Left cardiac atrium (tissue), 4 donors: Measurements from ENCODE around the gene RAD54L2. TPM values are rescaled to one million over a fixed set of nuclear protein-coding genes. Genes with fewer than 3 reads are reported as not detected.
"Not testable (repeated sequence)": the region's sequence is repeated elsewhere in the genome, so short reads cannot be mapped to it uniquely, and the experiment has no call there.

ENCODE experiments used
- ATAC-seq, 2 donors: fragments of 200-7000 bp; cut with Tn5 transposase; one replicate each; pipeline ENCODE4 v1.9.1; 2020; ENCODE audit warnings: mild to moderate bottlenecking in 2 of 2, moderate library complexity in 2 of 2
- DNase-seq: peaks from one replicate; pipeline ENCODE4 v3.0.0-alpha.2; 2020
- intact Hi-C, 2 donors: fragments of 100-400 bp; cut with DNase I; formaldehyde crosslinking; loops; one replicate each; pipeline versions ENCODE4 v1.14.1 to v1.15.1; 2022 to 2023
- total RNA-seq, 2 donors: library from RNA; stranded (reverse); fragmentation: NEBNext Ultra II Directional; extraction: Animal tissue kit (Norgen Biotek cat#: 25700); gene quantifications; one replicate each; pipeline ENCODE4 v1.2.1, GENCODE V29; 2021
- donor health status: DM: no; HTN: yes; CAD: no.
- donor health status: DM: no; HTN: yes; CAD: no; lungs with severe emphysema.
- donor health status: DM: yes; HTN: yes; CAD: no.
- donor health status: Dilated cardiomyopathy.

RAD54L2 gene
- total RNA-seq, 2 donors from 2014 or later: 9.1 to 15.0 TPM

DNA sequence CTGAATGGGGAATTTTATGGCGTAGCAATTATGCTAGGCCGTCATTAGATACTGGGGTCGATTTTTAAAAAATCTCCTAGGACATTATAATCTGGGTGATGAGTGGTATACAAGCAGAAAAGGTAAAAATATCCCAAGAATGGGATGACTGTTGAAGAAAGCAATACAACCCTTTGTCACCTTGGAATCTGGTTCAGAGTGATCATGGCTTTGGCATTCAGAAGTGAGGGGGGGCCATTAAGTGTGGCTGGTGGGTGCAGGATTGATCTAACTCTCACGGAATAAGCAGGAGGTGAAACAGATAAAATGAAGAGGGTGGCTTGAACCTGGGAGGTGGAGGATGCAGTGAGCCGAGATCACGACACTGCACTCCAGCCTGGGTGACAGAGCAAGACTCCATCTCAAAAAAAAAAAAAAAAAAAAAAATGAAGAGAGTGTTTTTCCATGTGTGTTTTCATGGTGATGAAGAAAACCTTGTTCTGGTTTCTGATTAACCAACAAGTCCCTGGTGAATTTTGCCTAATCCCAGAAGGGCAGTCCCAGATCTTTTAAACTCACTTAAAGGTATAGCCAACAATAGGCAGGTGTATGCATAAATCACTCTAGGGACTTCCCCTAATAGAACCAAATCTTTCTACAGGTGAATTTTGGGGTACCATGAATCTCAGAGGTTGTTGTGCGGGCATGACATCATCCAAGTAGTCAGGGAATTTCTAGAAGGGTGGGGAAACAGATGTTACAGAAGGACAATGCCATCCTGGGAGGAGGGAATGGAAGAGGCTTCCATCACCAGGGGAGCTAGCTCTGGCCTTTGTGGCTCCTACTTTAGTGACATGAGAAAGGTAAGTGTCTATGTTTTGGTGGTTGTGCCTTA, 3.1 kb upstream of the RAD54L2 start:
- no peak for ATAC-seq
- intact Hi-C loops: no loop called here
- no peak for DNase-seq

DNA sequence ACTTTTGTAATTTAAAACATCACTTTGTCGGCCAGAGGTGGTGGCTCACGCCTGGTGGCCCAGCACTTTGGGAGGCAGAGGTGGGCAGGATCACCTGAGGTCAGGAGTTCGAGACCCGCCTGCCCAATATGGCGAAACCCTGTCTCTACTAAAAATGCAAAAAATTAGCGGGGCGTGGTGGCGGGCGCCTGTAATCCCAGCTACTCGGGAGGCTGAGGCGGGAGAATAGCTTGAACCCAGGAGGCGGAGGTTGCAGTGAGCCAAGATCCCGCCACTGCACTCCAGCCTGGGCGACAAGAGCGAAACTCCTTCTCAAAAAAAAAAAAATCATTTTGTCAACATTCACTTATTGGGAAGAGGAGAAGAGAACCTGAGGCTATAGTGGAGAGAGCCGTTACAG, 888 bp upstream of the RAD54L2 start:
- ATAC-seq, intact Hi-C loops, DNase-seq: not testable (repeated sequence)

DNA sequence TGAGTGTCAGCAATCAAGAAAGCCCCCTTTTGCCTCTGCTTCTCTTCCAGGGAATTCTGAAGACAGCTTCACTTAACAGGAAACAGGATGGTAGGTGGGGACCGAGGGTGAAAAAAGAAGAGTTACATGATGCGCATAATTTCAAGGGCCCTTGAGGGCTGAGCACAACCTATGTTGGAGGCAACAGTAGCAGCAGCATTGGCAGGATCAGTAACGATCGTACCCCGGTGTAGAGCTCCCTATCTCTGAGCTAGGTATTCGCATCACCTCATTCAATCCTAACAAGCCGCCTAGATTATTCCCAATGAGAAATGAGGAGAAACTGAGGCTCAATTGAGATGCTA, 432 bp upstream of the RAD54L2 start:
- ATAC-seq: peak in 1 of 2 donors; percentile 9
- intact Hi-C loops: no loop called here
- no peak for DNase-seq

DNA sequence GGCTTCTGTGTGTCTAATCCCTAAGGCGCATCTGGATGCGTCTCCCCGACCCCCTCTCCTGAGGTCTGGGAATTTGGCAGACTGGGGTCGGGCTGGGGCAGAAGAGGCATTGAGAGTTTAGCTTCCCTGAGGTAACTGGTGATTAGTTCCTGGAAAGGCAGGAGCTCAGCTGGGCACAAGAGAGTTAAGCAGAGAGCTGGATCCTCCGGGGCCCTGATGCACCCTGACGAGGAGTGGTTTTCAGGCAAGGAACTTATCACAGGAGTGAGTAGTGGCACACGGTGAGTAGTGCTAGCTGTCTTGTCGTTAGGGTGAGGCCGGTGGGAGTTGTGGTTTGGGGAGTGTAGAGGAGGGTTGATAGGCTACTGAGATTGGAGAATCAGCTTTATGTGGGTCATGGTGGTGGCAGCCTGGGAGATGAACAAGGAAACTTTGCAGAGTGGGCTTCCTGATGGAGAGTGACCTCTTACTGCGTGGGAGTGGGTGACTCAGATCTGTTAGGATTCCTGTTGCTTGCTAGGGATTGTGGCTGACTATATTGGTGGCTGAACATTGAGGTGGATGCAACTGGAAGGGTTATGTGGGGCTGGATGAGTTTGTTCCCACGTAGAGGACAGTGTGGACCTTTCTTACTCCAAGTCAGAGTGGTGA, 897 bp downstream of the RAD54L2 start:
- peak; percentile 29 to 56 for ATAC-seq
- DNase-seq: no peak
- intact Hi-C loops: no loop called here

DNA sequence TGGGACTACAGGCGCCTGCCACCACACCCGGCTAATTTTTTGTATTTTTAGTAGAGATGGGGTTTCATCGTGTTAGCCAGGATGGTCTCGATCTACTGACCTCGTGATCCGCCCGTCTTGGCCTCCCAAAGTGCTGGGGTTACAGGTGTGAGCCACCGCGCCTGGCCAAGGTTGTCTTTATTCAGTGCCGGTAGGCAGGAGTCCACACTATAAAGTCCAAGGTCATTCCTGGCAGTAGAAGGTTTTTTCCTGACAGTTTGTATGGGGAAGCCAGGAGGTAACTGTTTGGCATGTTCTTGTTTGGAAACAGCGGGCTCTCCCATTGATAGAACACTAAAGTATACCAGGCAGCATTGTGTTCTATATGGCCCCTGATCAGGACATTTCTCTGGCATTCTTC, 4.1 kb downstream of the RAD54L2 start:
- intact Hi-C loops, ATAC-seq, DNase-seq: not testable (repeated sequence)

DNA sequence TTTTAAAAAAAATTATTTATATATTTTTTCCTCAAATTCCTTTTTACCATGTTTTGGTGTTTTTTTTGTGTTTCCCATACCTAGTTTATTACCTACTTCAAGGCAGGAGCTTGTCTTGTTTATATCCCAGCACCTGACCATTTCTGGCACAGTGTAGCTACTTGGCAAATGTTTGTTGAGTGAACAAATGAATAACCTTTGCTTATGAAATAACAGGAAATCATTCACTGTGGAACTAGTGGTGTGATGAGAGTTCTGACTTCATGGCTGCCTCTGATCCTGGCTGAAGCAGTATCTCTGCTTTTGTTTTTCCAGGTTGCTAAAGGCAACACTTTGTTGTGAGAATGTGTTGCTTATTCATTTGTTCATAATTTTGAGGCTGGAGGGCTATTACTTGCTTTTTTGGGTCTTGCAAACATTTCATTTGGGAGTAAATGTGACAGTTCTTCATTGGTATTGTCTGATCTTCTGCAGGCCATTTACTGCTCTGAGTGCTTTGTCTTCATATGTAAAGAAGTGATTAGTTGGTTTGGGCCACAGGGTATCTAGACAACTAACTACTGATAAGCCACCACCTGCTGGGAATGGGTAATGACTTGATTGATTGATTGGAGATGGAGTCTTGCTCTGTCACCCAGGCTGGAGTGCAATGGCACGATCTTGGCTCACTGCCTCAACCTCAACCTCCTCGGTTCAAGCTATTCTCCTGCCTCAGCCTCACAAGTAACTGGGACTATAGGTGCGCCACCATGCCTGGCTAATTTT, 5.7 kb downstream of the RAD54L2 start:
- no peak for DNase-seq
- ATAC-seq: no peak
- intact Hi-C loops: no loop called here

DNA sequence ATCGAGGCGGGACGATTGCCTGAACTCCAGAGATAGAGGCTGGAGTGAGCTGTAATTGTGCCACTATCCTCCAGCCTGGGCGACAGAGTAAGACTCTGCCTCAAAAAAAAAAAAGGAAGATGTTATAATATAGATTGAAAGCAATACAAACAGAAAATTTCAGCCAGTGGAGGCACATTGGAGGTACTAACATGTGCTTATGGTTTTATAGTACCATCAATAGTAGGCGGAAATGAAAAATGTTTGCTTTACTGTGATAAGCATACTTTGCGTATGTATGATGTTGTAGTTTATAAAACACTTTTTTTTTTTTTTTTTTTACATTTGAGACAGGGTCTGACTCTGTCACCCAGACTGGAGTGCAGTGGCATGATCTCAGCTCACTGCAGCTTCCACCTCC, 8.8 kb downstream of the RAD54L2 start:
- no peak for DNase-seq
- intact Hi-C loops: no loop called here
- ATAC-seq: no peak

DNA sequence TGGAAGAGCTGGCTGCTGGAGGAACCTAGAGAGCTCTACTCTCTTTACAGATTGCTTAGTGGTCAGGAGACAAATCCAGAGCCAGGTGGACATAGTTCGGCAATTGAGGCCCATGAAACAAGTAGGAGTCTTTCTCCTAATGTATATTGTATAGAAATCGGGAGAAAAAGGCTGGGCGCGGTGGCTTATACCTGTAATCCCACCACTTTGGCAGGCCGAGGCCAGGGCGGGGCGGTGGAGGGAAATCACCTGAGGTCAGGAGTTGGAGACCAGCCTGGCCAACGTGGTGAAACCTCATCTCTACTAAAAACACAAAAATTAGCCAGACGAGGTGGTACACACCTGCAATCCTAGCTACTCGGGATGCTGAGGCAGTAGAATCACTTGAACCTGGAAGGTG, 10.8 kb downstream of the RAD54L2 start:
- intact Hi-C loops: no loop called here
- ATAC-seq: no peak
- no peak for DNase-seq

DNA sequence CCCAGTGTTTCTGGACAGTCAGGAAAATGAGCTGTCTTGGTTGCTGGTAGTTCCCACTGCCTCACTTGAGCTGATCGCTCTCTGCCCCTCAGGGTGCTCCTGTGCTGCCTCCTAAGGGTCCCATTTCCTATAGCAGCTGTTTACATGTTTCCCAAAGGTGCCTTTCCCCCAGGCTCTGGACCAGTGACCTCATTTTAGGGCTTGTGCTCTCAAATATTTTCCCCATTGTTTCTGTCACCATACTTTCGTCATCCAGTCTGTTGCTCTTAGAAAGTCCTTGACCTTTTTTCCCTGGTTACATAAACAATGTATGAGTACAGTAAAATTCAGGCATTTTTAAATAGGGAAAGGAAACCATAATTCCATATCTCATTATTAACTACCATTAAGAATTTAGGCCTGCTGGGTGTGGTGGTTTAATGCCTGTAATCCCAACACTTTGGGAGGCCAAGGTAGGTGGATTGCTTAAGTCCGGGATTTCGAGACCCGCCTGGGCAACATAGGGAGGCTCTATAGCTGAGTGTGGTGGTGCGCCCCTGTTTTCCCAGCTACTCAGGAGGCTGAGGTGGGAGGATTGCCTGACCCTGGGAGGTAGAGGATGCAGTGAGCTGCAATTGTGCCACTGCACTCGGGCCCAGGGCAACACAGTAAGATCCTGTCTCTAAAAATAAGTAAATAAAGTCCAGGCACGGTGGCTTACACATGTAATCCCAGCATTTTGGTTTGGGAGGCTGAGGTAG, 11.7 kb downstream of the RAD54L2 start:
- DNase-seq: no peak
- ATAC-seq: no peak
- intact Hi-C loops: no loop called here

DNA sequence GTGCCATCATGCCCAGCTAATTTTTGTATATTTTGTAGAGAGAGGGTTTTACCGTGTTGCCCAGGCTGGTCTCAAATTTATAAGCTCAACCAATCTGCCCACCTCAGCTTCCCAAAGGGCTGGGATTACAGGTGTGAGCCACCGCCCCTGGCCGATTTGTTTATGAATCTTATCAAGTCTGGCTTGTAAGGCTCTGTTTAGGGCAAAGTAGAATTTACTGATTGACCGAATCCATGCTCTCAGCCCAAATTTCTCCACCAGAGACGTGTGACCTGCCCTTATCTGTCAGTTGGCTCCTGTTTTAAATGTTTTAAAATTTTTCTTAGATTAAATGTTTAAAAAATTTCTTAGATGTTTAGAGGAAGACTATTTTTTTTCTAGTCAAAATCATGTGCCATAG, 19.5 kb downstream of the RAD54L2 start:
- ATAC-seq (no peak), DNase-seq (no peak)
- intact Hi-C loops: no loop called here

DNA sequence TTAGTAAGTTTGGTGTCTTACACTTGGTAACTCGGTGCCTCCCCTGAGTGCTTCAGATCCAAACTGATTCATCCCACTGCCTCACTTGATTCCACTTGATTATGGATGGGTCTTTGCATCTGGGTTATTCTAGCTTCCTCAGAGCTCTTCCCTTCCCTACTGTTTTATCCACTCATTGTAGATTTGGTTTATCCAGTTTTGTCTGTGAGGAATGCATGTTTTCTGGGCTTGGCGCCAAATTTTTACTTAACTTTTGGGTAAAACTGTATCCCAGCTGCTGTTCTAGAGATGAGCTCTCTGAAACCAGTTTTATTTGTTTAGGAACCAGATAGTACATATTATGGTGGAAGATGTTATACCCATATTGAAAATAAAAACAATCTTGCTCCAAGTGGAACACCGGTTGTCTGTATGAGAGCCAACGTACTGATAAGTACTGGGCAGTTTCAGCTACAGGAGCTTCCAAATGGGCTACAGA, 20.9 kb downstream of the RAD54L2 start:
- DNase-seq: no peak
- peak; percentile 67 to 76 for ATAC-seq
- intact Hi-C loops: no loop called here

DNA sequence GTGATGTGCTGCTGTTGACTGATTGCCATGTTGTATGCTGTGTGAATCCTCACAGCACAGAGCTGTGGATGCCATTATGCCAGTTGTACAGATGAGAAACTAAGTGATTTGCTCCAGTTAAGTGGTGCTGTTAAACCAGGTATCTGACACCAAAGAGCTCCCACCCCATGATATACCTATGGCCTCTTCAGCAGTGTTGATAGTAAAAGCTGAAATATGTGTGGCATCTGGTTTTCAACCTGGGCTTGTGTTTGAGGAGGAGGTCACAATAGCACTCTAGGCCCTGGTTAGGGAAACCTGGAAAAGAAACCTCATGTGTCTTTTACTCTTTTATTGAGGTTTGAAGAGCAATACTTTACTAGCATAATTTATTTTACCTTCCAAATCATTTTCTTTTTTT, 21.4 kb downstream of the RAD54L2 start:
- ATAC-seq: no peak

DNA sequence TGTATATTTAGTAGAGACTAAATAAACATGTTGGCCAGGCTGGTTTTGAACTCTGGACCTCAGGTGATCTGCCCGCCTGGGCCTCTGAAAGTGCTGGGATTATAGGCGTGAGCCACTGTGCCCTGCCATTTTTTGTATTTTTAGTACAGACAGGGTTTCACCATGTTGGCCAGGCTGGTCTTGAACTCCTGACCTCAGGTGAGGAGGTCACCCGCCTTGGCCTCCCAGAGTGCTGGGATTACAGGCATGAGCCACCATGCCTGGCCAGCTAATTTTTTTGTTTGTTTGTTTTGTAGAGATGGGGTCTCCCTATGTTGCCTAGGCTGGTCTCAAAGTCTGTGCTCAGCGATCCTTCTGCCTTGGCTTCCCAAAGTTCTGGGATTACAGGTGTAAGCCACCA, 23.9 kb downstream of the RAD54L2 start:
- intact Hi-C loops, DNase-seq, ATAC-seq: not testable (repeated sequence)

More for the DNA sequence above, 21.4 kb downstream of the RAD54L2 start:
- intact Hi-C loops: no loop called here
- no peak for DNase-seq

DNA sequence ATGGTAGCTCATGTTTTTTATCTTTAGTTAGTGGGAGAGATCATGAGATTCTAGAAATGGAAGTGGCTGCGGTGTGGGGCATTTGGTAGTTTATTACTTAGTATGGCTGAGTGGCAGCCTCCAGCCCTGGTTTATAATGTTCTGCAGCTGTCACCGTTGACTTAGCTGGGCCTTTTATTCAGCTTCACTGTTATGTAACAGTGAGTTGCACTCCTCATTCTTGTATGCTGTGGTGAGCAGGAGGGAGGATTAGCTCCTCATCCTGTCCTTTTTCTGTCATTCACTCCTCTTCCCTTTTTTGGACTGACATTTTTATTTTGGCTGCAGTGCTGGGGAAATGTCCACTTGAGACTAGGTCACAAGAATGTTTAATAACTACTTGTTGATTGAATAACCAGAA, 29.5 kb downstream of the RAD54L2 start:
- intact Hi-C loops: no loop called here
- peak in 1 of 2 donors; percentile 90 for ATAC-seq

DNA sequence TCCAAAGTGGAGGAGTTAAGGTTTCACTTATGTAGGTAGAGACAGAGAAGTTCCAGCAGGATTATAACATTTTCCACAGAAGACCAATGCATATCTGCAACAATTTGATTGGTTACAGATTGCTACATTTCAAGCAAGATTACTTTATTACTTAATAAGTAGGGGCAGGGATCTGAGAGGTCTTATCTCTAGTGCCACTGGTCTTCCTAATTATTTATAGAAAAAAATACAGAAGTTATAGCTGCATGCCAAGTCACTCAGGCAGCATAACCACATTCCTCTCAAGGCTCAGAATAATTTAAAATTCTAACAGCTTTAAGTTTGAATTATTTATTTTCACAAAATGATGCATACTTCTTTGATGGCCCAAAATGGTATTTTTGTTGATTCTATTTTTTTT, 30.5 kb downstream of the RAD54L2 start:
- DNase-seq (no peak), ATAC-seq (no peak)
- intact Hi-C loops: no loop called here

More for the DNA sequence above, 29.5 kb downstream of the RAD54L2 start:
- DNase-seq: no peak

DNA sequence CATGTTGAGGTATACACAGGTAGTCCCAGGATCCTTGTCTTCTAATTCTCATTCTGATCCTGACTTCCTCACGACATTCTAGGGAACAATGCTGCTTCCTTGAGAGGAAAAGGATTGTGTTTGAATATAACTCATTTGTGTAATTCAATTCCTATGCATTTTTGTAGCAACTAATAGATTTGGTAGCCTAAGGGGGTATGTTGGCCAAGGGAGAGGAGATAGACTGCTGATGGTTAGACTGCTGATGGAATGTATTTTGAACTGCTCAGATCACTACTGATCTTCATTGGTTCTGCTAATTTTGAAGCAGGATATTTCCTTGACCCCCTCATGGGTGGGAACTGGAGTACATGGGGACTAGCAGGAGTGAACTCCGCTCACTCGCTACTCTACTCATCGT, 39.7 kb downstream of the RAD54L2 start:
- intact Hi-C loops: no loop called here
- ATAC-seq: no peak
- DNase-seq: no peak

DNA sequence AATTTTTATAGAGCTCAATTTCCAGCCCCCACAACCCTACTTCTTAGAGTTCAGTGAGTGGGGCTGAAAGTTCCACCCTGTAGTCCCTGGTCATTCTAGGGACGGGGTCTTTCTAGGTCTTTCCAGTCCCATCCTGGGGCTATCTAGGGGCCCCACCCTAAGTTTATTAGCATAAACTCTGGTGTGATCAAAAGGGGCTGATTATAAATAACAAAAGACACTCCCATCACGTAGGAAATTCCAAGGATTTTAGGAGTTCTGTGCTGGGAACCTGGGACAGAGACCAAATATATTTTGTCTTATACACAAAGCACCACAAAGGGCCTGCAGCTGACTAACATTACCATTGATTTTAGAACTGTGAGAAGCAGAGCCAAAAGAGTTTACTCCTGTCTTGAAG, 41.9 kb downstream of the RAD54L2 start:
- intact Hi-C loops: no loop called here
- DNase-seq (no peak), ATAC-seq (no peak)

DNA sequence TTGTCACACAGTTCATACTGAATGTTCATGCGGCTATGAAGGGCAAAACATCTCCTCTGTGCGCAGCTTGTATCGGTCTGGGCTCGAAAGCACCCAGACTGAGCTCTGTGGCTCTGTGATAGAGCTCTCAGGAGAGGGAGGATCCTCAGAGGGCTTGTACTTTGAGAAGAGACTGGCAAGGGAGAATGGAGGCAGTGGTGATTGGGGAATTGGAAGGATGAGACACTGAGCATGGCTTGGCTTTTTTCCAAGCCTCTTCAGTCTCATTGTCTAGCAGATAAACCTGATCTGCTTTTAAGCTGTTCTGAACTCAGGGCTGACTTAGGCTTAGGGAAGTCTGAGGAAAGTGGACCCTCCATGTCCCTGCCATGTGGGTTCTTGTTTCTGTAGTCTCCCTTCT, 43.0 kb downstream of the RAD54L2 start:
- intact Hi-C loops: no loop called here
- ATAC-seq (peak in 1 of 2 donors; percentile 35), DNase-seq (no peak)

DNA sequence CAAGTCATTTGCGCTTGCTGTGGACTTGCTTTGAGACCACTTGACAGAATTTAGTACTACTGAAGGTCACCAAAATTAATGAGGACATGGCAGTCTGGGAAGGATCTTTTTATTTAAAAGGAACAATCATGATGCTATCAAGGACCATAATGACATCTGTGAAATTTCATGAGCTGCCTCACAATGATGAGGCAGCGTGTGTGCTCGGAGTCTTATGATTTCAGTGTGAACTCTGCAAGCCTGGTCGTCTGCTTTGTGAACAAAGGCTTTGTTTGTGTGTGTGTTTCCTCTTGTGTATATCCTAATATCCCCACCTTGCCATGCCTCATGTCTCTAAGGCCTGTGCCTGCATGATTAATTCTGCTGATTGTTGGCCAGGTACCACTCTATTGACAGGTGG, 46.7 kb downstream of the RAD54L2 start:
- no peak for ATAC-seq
- intact Hi-C loops: no loop called here
- DNase-seq: no peak
